SK-N-SH (cell line): ENCODE data around the gene RHBG. TPM values are rescaled to one million over a fixed set of nuclear protein-coding genes. Genes with fewer than 3 reads are reported as not detected.

ENCODE experiments used
- CTCF ChIA-PET: fragments of 300-600, 350-600 bp; formaldehyde crosslinking; extraction: SDS; loops from one replicate; lab custom pipeline; 2021; lab: Yijun Ruan, JAX
- POLR2A ChIA-PET: fragments of 350-600 bp; sonication (Branson Sonifier 250); formaldehyde crosslinking; extraction: SDS; loops from one replicate; lab custom pipeline; 2020; ENCODE audit warnings: antibody characterized with exemption, inconsistent platforms; lab: Yijun Ruan, JAX
- DNase-seq: peaks from one replicate; pipeline ENCODE4 v3.0.0; 2012
- H2AFZ ChIP-seq: fragments of 200-600 bp; sonication (generic); 2 replicates; pipeline ENCODE4 v1.8.1; 2016; ENCODE audit warnings: antibody characterized with exemption, mild to moderate bottlenecking, low read depth
- H3F3A ChIP-seq: fragments of 200-600 bp; sonication (generic); replicated peaks from 2 replicates; pipeline ENCODE3; 2016; ENCODE audit warnings: antibody characterized with exemption, mild to moderate bottlenecking; ENCODE audit not compliant: insufficient read depth
- H3K27ac ChIP-seq, 2 experiments: fragments of 200-500 bp in 1 of 2; fragments of 200-600 bp in 1 of 2; sonication (Bioruptor generic) in 1 of 2; sonication (generic), shearing (Covaris generic) in 1 of 2; 2 replicates each; pipeline versions ENCODE4 v1.5.1 to v1.6.1; 2014 to 2016; ENCODE audit warnings: low read depth in 2 of 2, inconsistent platforms in 1 of 2, low read length in 1 of 2, mild to moderate bottlenecking in 1 of 2, mixed read lengths in 1 of 2
- H3K27me3 ChIP-seq: fragments of 200-600 bp; sonication (generic), shearing (Covaris generic); 2 replicates; pipeline ENCODE4 v1.6.1; 2016; ENCODE audit warnings: mixed run types; ENCODE audit not compliant: insufficient read depth
- H3K36me3 ChIP-seq, 2 experiments: fragments of 200-500 bp in 1 of 2; fragments of 200-600 bp in 1 of 2; sonication (Bioruptor generic) in 1 of 2; sonication (generic) in 1 of 2; replicated peaks in 1 of 2; 2 replicates each; pipeline versions ENCODE3 to v1.5.1; 2014 to 2016; ENCODE audit warnings: low read length in 1 of 2, mild to moderate bottlenecking in 1 of 2; ENCODE audit not compliant: insufficient read depth in 2 of 2, control insufficient read depth in 1 of 2
- H3K4me1 ChIP-seq, 2 experiments: fragments of 200-500 bp in 1 of 2; fragments of 200-600 bp in 1 of 2; sonication (Bioruptor generic) in 1 of 2; sonication (generic), shearing (Covaris generic) in 1 of 2; 2 replicates each; pipeline versions ENCODE4 v1.5.1 to v1.6.1; 2014 to 2016; ENCODE audit warnings: low read depth in 1 of 2, low read length in 1 of 2, mixed run types in 1 of 2; ENCODE audit not compliant: insufficient read depth in 2 of 2, control insufficient read depth in 1 of 2
- H3K4me2 ChIP-seq: fragments of 200-600 bp; sonication (generic), shearing (Covaris generic); 2 replicates; pipeline ENCODE4 v1.6.1; 2017; ENCODE audit warnings: mixed run types
- H3K4me3 ChIP-seq, 2 experiments: fragments of 200-500 bp in 1 of 2; fragments of 200-600 bp in 1 of 2; sonication (Bioruptor generic) in 1 of 2; sonication (generic), shearing (Covaris generic) in 1 of 2; 2 replicates each; pipeline versions ENCODE4 v1.5.1 to v1.8.1; 2014 to 2016; ENCODE audit warnings: low read depth in 2 of 2, inconsistent platforms in 1 of 2, low read length in 1 of 2, mild to moderate bottlenecking in 1 of 2, mixed read lengths in 1 of 2, moderate library complexity in 1 of 2
- H3K79me2 ChIP-seq: fragments of 200-600 bp; sonication (generic); 2 replicates; pipeline ENCODE4 v1.8.1; 2017; ENCODE audit warnings: mild to moderate bottlenecking; ENCODE audit not compliant: insufficient read depth
- H3K9ac ChIP-seq: fragments of 200-600 bp; sonication (generic); 2 replicates; pipeline ENCODE4 v1.6.1; 2017; ENCODE audit warnings: mixed run types
- H3K9me2 ChIP-seq: fragments of 200-600 bp; sonication (generic); 2 replicates; pipeline ENCODE4 v1.6.1; 2017; ENCODE audit warnings: mixed run types
- H3K9me3 ChIP-seq: fragments of 200-600 bp; sonication (generic); 2 replicates; pipeline ENCODE4 v1.6.1; 2017; ENCODE audit warnings: mixed run types, mild to moderate bottlenecking, moderate library complexity
- H4K20me1 ChIP-seq: fragments of 200-600 bp; sonication (generic); 2 replicates; pipeline ENCODE4 v1.6.1; 2017; ENCODE audit warnings: mild to moderate bottlenecking, mixed run types; ENCODE audit not compliant: insufficient read depth
- CTCF ChIP-seq: fragments of 200-600 bp; sonication (generic); IDR thresholded peaks from 2 replicates; pipeline ENCODE4 v1.6.1; 2017; ENCODE audit warnings: antibody characterized with exemption, mild to moderate bottlenecking, moderate library complexity
- EP300 ChIP-seq, 2 experiments: IDR thresholded peaks; 2 replicates each; pipeline versions ENCODE4 v1.4.0 to v1.6.1; 2012; ENCODE audit warnings: borderline replicate concordance in 1 of 2, low read depth in 1 of 2, low read length in 1 of 2
- EZH2phosphoT487 ChIP-seq: fragments of 200-600 bp; sonication (generic); IDR thresholded peaks from 2 replicates; pipeline ENCODE4 v1.6.1; 2017; ENCODE audit warnings: low read depth, mixed run types, mild to moderate bottlenecking, antibody characterized with exemption, moderate library complexity, borderline replicate concordance
- FOSL2 ChIP-seq: IDR thresholded peaks from 2 replicates; pipeline ENCODE4 v1.4.0; 2012; ENCODE audit warnings: low read depth, mild to moderate bottlenecking, moderate library complexity, borderline replicate concordance
- FOXJ3 ChIP-seq: sonication (generic); formaldehyde crosslinking; IDR thresholded peaks from 2 replicates; pipeline ENCODE4 v1.5.1; 2020; ENCODE audit warnings: mild to moderate bottlenecking, missing genetic modification reagents
- GABPA ChIP-seq: IDR thresholded peaks from 2 replicates; pipeline ENCODE4 v1.4.0; 2012; ENCODE audit warnings: low read depth, mild to moderate bottlenecking
- JUND ChIP-seq: IDR thresholded peaks from 2 replicates; pipeline ENCODE4 v1.4.0; 2012
- MXI1 ChIP-seq: IDR thresholded peaks from 2 replicates; pipeline ENCODE4 v1.6.1; 2012; ENCODE audit warnings: mild to moderate bottlenecking, low read depth, low read length, improper control_type of control experiment
- NFIC ChIP-seq: IDR thresholded peaks from 2 replicates; pipeline ENCODE4 v1.4.0; 2012; ENCODE audit warnings: borderline replicate concordance
- RAD21 ChIP-seq: IDR thresholded peaks from 2 replicates; pipeline ENCODE4 v1.6.1; 2012; ENCODE audit warnings: mild to moderate bottlenecking, low read length
- RFX5 ChIP-seq: IDR thresholded peaks from 2 replicates; pipeline ENCODE4 v1.6.1; 2012; ENCODE audit warnings: mild to moderate bottlenecking, improper control_type of control experiment, low read length
- RXRA ChIP-seq: IDR thresholded peaks from 2 replicates; pipeline ENCODE4 v1.4.0; 2012; ENCODE audit warnings: low read depth, mild to moderate bottlenecking, borderline replicate concordance
- SIN3A ChIP-seq: IDR thresholded peaks from 2 replicates; pipeline ENCODE4 v1.6.1; 2012; ENCODE audit warnings: low read depth, mild to moderate bottlenecking, low read length, moderate library complexity, borderline replicate concordance
- TAF1 ChIP-seq: IDR thresholded peaks from 2 replicates; pipeline ENCODE4 v1.6.1; 2012; ENCODE audit warnings: low read depth, mild to moderate bottlenecking, low read length, moderate library complexity, borderline replicate concordance
- TEAD4 ChIP-seq: IDR thresholded peaks from 2 replicates; pipeline ENCODE4 v1.4.0; 2012; ENCODE audit warnings: mild to moderate bottlenecking, borderline replicate concordance; ENCODE audit not compliant: insufficient read depth
- WGBS: methylation state at CpG from one replicate; pipeline ENCODE4 v1.1.6; 2017; ENCODE audit warnings: low lambda C conversion rate; 5-methylcytosine and 5-hydroxymethylcytosine counted together
- polyA plus RNA-seq, 3 experiments: library from polyadenylated mRNA; depleted of rRNA; stranded (reverse); fragments of >200 nt; gene quantifications; 2 replicates each; pipeline ENCODE4 v1.2.3, GENCODE V29; 2012
- TF ChIP-seq, protein P1 (sequence below): IDR thresholded peaks from 2 replicates; pipeline ENCODE4 v1.4.0; 2012; ENCODE audit warnings: low read depth, borderline replicate concordance

RHBG gene
- polyA plus RNA-seq, 1 of the 3 experiments (the other 2 are of a cell fraction), result 0.18 TPM

- CTCF ChIA-PET, result interaction anchor here (0.5 to 29.5 kb wide), 27 partner anchors 9 to 306 kb away, joined by 3 to 412 read pairs (median 5); partner anchors contain the start of genes HAPLN2 and PMF1
These were observed 50.8 kb downstream of the RHBG start for GRCh38 chr1:156419854-156420204.

GRCh38 chr1:156420205-156421061 lies 51.4 kb downstream of the RHBG start:
- H3F3A ChIP-seq, result peaks cover 4% of the 10 kb centered on the region
- DNase-seq, result peak; percentile 68
- CTCF ChIA-PET, result interaction anchor here (0.7 to 29.5 kb wide), 17 partner anchors 9 to 188 kb away, joined by 3 to 412 read pairs (median 7); no protein-coding TSS in a partner anchor
- POLR2A ChIA-PET, result no interaction called here
- no peaks in the 10 kb centered on the region for H4K20me1 ChIP-seq
- peaks cover 46% of the 10 kb centered on the region for H3K27me3 ChIP-seq
- peak overlapping the region; percentile 10 to 48; a peak in 3 of 4 replicates for H3K4me3 ChIP-seq
- H3K4me2 ChIP-seq, result peak overlapping the region; percentile 69
- no peaks in the 10 kb centered on the region for H3K36me3 ChIP-seq
- H3K9me2 ChIP-seq, result no peaks in the 10 kb centered on the region
- H3K4me1 ChIP-seq, result peaks cover 11 to 28% of the 10 kb centered on the region in 2 experiments; a peak in 3 of 4 replicates
- 27% methylated on average over 54 of the region's 69 CpGs for WGBS
- H3K9ac ChIP-seq, result no peak overlapping the region
- no peak overlapping the region for H3K27ac ChIP-seq
- no peaks in the 10 kb centered on the region for H3K9me3 ChIP-seq
- TF ChIP-seq TEAD4, result no peak
- TF ChIP-seq EZH2phosphoT487, result peak; percentile 87; the same call in 1 of the 2 replicates
- TF ChIP-seq JUND, result no peak
- TF ChIP-seq MXI1, result 0 out of 2 replicates have a peak, but pooled peaks have one; percentile 15
- H3K79me2 ChIP-seq, result no peaks in the 10 kb centered on the region
- peak overlapping the region; percentile 78 for H2AFZ ChIP-seq

More at GRCh38 chr1:156419854-156420204, 50.8 kb downstream of the RHBG start:
- Histone ChIP-seq H3K4me2 (peak overlapping the region; percentile 69), H2AFZ (no peak overlapping the region), H3K36me3 (no peaks in the 10 kb centered on the region), H3K4me3 (peak overlapping the region; percentile 10 to 48; a peak in 2 of 4 replicates), H3F3A (peaks cover 4% of the 10 kb centered on the region), H4K20me1 (no peaks in the 10 kb centered on the region), H3K9me3 (no peaks in the 10 kb centered on the region), H3K27ac (no peak overlapping the region), H3K27me3 (peaks cover 46% of the 10 kb centered on the region)
- WGBS, result 41% methylated on average over 5 of the region's 5 CpGs
- POLR2A ChIA-PET, result interaction anchor here (1.2 kb wide), 1 partner anchor 9 kb away, joined by 3 read pairs; no protein-coding TSS in a partner anchor
- DNase-seq, result peak; percentile 84
- TF ChIP-seq RFX5 (no peak), FOXJ3 (CRISPR knock-in tag) (no peak), GABPA (no peak), TAF1 (no peak), SIN3A (no peak), CTCF (peak; percentile 38), RAD21 (0 out of 2 replicates have a peak, but pooled peaks have one; percentile 22), EP300 (IDR thresholded peaks at IDR 0.05; ENCODE audit: borderline replicate concordance in 1 of 2, low read depth in 1 of 2, low read length in 1 of 2) (no peak), NFIC (no peak), FOSL2 (no peak), RXRA (no peak)
- TF ChIP-seq, protein P1, sequence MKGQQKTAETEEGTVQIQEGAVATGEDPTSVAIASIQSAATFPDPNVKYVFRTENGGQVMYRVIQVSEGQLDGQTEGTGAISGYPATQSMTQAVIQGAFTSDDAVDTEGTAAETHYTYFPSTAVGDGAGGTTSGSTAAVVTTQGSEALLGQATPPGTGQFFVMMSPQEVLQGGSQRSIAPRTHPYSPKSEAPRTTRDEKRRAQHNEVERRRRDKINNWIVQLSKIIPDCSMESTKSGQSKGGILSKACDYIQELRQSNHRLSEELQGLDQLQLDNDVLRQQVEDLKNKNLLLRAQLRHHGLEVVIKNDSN, result no peak
- TF ChIP-seq, all 33 proteins: peak for 2
- Histone ChIP-seq H3K9ac (no peak overlapping the region), H3K9me2 (no peaks in the 10 kb centered on the region), H3K4me1 (peaks cover 11 to 28% of the 10 kb centered on the region in 2 experiments; a peak in 3 of 4 replicates), H3K79me2 (no peaks in the 10 kb centered on the region)
